HK-2 (cell line): ENCODE data around the gene GNA12.
"Not testable (repeated sequence)": the region's sequence is repeated elsewhere in the genome, so short reads cannot be mapped to it uniquely, and the experiment has no call there.

ENCODE experiments used
- DNase-seq: peaks from one replicate; pipeline ENCODE4 v3.0.0-alpha.2; 2018; ENCODE audit not compliant: unreplicated experiment

The GNA12 gene

DNA sequence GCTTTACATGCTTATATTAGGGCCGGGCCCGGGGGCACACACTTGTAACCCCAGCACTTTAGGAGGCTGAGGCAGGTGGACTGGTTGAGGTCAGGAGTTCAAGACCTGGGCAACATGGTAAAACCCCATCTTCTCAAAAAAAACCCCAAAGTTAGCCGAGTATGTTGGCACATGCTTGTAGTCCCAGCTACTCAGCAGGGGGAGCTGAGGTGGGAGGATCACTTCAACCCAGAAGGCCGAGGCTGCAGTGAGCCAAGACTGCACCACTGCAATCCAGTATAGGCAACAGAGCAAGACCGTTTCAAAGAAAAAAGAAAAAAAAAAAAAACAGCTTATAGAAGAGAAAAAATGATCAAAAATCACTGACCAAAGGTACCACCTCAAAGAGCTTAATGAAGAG lies 93.0 kb downstream of the GNA12 start:
- no peak for DNase-seq

DNA sequence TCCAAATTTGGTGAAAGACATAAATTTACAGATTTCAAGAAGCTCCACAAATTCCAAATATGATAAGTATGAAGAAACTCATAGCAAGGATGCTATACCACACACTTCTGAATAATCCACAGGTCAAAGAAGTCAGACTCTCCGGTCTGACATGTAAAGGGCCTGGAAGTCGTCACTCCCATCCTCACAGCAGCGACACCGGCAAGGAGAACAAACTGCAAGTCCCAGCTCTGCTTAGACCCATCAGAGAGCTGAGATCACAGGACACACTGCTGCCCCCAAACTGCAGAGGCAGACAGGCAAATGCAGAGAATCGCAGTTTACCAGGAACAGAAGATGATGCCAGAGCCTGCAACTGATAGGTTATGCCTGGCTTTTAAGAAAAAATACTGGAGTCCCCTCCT lies 94.1 kb downstream of the GNA12 start:
- DNase-seq = no peak

GRCh38 chr7:2748684-2749083 lies 95.4 kb downstream of the GNA12 start:
- not testable (repeated sequence) for DNase-seq

- not testable (repeated sequence) for DNase-seq
Measured at GRCh38 chr7:2743523-2744185, 100.5 kb downstream of the GNA12 start.

GRCh38 chr7:2738766-2739549 lies 105.2 kb downstream of the GNA12 start:
- no peak for DNase-seq

DNA sequence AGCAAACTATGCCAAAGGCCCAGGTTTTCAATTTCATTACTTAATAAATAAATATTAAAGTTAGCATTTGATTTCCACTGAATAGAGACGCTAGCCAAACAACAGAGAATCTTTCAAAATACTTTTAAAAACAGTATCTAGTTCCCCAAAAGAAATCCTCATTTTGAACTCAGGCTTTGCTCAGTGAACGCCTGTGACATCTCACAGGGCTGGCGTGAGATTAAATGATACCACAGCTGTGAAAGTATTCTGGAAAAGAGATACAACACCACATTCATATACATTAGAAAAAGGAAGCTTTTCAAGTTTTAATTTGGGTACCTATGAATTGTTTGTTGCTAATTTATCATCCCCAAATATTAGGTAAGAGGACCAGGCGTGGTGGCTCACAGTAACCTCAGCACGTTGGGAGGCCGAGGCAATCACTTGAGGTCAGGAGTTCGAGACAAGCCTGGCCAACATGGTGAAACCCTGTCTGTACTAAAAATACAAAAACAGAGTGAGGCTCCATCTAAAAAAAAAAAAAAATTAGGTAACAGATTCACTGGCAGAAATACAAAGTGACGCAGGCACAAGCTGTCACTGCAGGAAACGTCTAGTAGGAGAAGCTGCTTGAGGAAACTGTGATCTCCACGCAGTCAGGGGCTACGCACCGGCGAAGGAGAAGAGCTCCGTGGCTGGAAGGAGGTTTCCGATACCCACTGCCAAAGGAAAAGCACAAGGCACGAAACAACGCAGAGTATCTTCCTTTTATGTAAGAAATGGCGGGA lies 106.2 kb downstream of the GNA12 start:
- DNase-seq = no peak

DNA sequence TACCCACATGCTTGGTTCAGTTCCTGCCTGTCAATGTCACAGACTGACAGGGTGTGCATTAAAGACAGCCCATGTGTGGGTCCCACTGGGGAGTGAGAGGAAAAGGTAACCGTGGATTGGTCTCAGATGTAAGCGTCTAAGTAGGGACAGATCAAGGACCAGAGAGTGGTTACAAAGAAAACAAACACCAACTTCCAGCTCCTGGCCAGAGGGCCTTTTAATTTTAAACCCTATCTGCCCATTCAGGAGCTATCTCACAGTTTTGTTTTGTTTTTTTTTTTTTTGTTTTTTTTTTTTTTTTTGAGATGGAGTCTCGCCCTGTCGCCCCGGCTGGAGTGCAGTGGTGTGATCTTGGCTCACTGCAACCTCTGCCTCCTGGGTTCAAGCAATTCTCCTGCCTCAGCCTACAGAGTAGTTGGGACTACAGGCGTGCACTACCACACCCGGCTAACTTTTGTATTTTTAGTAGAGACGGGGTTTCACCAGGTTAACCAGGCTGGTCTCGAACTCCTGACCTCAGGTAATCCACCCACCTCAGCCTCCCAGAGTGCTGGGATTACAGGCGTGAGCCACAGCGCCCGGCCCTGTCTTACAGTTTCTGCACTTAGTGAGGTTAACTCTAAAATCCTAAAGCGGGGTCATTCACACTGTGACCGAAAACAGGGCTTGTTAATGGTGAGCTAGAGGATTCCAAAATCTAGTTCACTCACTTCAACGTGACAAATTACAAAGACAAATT lies 106.9 kb downstream of the GNA12 start:
- DNase-seq = not testable (repeated sequence)

DNA sequence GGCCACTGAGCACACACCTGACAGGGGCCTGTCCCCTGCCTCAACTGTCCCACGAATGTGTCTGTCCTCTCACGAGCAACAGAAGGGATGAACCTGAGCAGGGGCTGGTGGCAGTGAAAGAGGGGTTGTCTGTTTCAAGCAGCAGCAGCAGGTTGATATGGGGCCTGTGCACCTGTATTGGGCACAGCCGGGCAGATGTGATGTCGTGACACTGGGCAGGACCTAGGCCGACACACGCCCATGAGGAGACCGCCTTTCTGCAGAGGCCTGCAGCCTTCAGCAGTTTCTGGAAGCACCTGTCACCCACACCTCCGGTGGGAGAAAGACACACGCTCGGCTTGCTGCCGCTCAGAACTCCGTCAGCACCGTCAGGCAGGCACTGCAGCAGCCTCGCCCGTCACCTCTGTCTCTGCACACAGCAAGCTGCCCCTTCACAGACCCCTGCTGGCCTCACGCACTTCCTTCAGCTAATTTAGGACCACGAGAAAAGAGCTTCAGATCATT lies 107.6 kb downstream of the GNA12 start:
- no peak for DNase-seq

GRCh38 chr7:2735744-2736143 lies 108.4 kb downstream of the GNA12 start:
- DNase-seq = no peak

DNA sequence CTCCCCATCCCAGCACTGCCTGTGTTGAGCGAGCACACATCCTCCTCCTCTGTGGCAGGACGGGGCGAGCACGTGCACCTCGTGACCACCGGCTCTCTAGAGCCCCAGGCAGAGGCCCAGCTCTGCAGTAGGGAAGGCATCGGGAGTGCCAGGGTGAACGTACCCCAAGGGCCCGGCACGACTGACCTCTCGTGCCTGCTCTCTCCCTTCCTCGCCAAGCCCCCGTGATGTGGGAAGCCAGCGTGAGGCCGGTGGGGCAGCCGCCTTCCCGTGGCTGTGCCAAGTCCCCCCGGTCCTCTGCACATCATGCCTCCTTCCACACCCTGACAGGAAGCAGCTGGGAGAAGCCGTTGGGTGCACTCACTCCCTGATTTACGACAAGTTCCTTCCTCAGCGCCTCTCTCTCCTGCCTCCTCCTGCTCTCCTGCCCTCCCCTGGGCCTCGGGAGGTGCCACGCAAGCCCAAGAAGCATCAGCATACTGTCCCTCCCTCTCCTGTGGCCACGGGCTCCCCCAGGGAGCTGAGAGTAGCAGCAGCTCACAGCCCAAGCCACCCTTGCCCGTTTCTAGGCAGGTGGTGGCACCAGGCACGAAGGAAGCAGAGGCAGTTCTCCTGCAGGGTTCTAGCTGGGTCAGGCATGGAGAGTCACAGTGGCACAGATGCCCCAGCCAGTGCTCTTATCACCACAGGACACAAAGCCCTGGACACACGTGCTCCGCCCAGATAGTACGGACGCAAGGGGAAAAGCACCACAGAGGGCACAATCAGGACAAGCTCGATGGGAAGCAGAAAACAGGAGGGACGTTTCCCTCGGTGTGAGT lies 109.1 kb downstream of the GNA12 start:
- no peak for DNase-seq

GRCh38 chr7:2734084-2734686 lies 109.9 kb downstream of the GNA12 start:
- no peak for DNase-seq

- DNase-seq = no peak
Measured at GRCh38 chr7:2732959-2733584, 111.0 kb downstream of the GNA12 start.

DNA sequence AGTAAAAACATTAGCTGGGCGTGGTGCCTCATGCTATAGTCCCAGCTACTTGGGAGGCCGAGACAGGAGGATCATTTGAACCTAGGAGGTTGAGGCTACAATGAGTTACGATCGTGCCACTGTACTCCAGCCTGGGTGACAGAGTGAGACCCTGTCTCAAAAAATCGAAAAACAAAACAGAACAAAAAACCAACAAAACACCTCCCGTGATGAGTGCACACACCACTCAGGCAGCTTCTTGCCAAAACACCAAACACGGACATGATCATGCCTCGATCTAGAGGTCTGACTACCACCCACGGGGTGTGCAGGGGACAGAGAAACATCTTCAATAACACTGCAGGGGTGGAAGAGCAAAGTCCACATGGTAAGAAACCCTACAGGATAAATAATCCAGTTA lies 111.7 kb downstream of the GNA12 start:
- no peak for DNase-seq

GRCh38 chr7:2730846-2731770 lies 113.0 kb downstream of the GNA12 start:
- DNase-seq = no peak

DNA sequence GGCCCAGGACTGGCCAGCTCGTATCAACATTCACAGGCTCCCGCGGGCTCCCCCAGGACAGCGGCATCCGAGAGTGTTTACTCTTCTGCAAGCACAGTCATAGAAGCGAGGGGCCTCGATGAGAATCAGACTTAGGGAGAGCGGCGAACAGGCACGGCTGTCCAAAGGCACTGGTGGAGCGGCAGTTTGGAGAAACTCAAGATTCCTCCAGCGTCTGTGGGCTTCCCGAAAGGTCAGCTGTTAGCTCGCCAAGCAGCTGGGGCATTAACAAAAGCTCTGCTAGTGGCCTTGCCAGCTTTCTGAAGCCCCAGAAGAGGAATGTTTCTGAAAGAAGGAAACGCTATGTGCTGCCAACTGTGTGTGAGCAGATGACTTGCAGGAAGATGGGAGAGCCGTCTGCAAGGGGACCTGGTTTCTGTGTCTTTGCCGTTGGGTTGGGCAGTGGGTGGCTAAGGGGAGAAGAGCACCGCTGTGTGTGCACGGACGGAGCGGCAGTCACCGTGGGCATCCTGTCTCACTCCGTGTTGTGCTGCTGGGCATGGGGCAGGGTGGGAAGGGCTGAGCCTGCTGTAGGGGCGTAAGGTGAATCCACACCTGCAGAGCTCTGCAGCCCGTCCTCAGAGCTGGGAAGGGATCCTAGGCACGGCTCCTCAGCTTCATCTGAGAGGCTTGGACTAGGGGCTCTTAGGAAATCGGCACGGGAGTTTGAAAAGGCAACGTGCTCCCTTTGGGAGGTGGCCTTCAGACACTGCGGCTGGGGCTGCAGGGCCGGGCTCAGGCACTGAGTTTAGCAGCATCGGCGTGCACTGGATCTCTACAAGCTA lies 114.0 kb downstream of the GNA12 start:
- no peak for DNase-seq

DNA sequence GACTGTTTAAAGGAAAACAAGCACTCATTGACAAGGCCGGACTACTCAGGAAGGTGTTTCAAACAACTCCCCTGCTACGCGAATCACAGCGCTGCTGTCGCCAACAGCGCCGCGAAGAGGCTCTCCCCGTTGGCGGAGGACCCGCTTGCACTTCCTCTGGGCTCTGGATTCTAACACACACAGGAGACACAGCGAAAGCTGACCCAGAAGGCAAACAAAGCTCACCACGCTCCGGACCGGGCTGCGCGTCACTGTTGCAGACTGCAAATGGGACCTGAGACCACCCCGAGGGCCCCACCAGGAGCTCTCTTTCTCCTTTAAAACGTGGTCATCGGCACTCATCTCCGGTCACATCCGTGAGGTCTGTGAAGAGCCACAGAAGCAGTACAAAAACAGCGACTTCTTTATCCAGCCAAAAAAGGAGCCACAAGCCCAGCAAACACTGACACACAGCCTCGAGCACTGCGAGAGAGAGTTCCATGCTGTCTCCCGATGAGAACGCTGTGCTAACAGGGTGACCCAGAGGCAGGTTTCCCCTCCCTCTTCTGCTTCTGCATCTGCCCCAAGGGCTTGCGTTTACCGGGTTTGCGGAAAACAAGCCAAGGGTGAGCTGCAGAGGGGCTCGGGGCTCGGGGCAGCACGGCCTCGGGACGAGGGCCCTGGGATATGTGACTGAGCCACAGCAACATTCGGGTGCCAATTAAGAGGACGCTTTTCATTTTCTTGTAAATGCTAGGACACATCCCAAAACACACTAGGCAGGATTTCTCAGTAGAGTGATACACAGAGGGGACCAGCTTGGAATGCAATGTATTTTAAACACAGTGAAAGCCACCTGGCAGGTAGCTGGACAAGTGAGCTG lies 114.8 kb downstream of the GNA12 start:
- DNase-seq = no peak
